DMS53 treated with DMSO at 0.1 percent for 48 hours (cell line): ENCODE measurements around the gene RAB3B.
"Not testable (repeated sequence)": the region's sequence is repeated elsewhere in the genome, so short reads cannot be mapped to it uniquely, and the experiment has no call there.

ENCODE experiments used
- DNase-seq: peaks from one replicate; lab custom pipeline; 2025; ENCODE audit not compliant: unreplicated experiment; lab: John Stamatoyannopoulos, UW

RAB3B gene

GRCh38 chr1:51989582-51990477, 670 bp downstream of the RAB3B start:
- no peak for DNase-seq

- DNase-seq = no peak
Measured at GRCh38 chr1:51988254-51988653, 2.2 kb downstream of the RAB3B start.

GRCh38 chr1:51986718-51987117, 3.8 kb downstream of the RAB3B start:
- DNase-seq = no peak

- no peak for DNase-seq
Measured at GRCh38 chr1:51982161-51982560, 8.3 kb downstream of the RAB3B start.

GRCh38 chr1:51981555-51981954, 8.9 kb downstream of the RAB3B start:
- no peak for DNase-seq

GRCh38 chr1:51978099-51978498, 12.4 kb downstream of the RAB3B start:
- peak; percentile 54 for DNase-seq

GRCh38 chr1:51976846-51977602, 13.5 kb downstream of the RAB3B start:
- peak; percentile 99 for DNase-seq

- DNase-seq = peak; percentile 64
Measured at GRCh38 chr1:51973587-51974474, 16.7 kb downstream of the RAB3B start.

GRCh38 chr1:51969038-51969705, 21.3 kb downstream of the RAB3B start:
- DNase-seq = no peak

GRCh38 chr1:51968632-51969031, 21.9 kb downstream of the RAB3B start:
- DNase-seq = no peak

- DNase-seq = not testable (repeated sequence)
Measured at GRCh38 chr1:51967213-51967791, 23.2 kb downstream of the RAB3B start.

- DNase-seq = no peak
Measured at GRCh38 chr1:51966559-51966958, 23.9 kb downstream of the RAB3B start.

GRCh38 chr1:51964309-51964696, 26.2 kb downstream of the RAB3B start:
- DNase-seq = no peak

- DNase-seq = no peak
Measured at GRCh38 chr1:51963592-51964308, 26.8 kb downstream of the RAB3B start.

- DNase-seq = no peak
Measured at GRCh38 chr1:51962486-51963356, 27.8 kb downstream of the RAB3B start.

- no peak for DNase-seq
Measured at GRCh38 chr1:51961954-51962353, 28.5 kb downstream of the RAB3B start.

- DNase-seq = no peak
Measured at GRCh38 chr1:51961231-51961630, 29.3 kb downstream of the RAB3B start.

GRCh38 chr1:51960262-51960661, 30.2 kb downstream of the RAB3B start:
- no peak for DNase-seq

GRCh38 chr1:51958824-51959223, 31.7 kb downstream of the RAB3B start:
- no peak for DNase-seq
